Tibial nerve (tissue), 3 donors: ENCODE data around the gene RALB.

Source experiments
- POLR2A ChIP-seq, 2 donors: fragments of 450-650 bp; IDR thresholded peaks; one replicate each; pipeline ENCODE4 v1.6.1; 2017; ENCODE audit warnings: antibody characterized with exemption in 2 of 2, mild to moderate bottlenecking in 2 of 2, moderate library complexity in 2 of 2
- TF ChIP-seq, protein P1 (sequence below), 5 experiments: fragments of 200-600 bp in 3 of 5; fragments of 450-650 bp in 2 of 5; sonication (generic) in 3 of 5; IDR thresholded peaks; one replicate each; pipeline ENCODE4 v1.5.1; 2016 to 2019; ENCODE audit warnings: antibody characterized with exemption in 5 of 5, mild to moderate bottlenecking in 3 of 5, moderate library complexity in 2 of 5

DNA sequence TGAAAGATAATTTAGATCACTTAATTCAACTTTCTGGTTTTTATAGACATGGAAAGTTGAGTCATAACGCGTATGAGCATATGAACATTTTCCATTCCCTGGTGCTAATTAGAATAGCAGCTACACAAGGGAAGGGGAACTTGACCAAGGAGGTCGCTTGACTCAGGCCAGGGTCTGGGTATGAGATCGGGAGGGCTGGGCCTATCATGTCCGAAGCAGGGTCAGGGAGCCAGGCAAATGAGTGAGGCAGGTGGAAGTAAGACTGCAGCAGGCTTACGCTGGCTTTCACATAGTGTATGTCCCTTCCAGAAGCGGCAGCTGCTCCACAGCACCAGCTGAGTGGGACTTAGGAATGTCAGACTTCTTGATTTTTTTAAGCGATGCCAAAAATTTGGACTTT is 14.7 kb downstream of the RALB start:
- TF ChIP-seq, protein P1, sequence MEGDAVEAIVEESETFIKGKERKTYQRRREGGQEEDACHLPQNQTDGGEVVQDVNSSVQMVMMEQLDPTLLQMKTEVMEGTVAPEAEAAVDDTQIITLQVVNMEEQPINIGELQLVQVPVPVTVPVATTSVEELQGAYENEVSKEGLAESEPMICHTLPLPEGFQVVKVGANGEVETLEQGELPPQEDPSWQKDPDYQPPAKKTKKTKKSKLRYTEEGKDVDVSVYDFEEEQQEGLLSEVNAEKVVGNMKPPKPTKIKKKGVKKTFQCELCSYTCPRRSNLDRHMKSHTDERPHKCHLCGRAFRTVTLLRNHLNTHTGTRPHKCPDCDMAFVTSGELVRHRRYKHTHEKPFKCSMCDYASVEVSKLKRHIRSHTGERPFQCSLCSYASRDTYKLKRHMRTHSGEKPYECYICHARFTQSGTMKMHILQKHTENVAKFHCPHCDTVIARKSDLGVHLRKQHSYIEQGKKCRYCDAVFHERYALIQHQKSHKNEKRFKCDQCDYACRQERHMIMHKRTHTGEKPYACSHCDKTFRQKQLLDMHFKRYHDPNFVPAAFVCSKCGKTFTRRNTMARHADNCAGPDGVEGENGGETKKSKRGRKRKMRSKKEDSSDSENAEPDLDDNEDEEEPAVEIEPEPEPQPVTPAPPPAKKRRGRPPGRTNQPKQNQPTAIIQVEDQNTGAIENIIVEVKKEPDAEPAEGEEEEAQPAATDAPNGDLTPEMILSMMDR (IDR thresholded peaks at IDR 0.05): no peak
- TF ChIP-seq POLR2A (IDR thresholded peaks at IDR 0.05): no peak
